Adrenal gland (tissue), 12 donors: ENCODE measurements around the gene CNTN5. TPM values are rescaled to one million over a fixed set of nuclear protein-coding genes. Genes with fewer than 3 reads are reported as not detected.

ENCODE experiments used
- DNase-seq, 7 donors: peaks; one replicate each; pipeline ENCODE4 v3.0.0-alpha.2; 2019 to 2020
- H3K27ac ChIP-seq, 5 donors: fragments of 200-600 bp; sonication (generic) in 4 of 5; 1 replicate in 3 of 5; 2 replicates in 2 of 5; pipeline versions ENCODE4 v1.5.1 to v1.8.0; 2016 to 2020; ENCODE audit warnings: mild to moderate bottlenecking in 1 of 5
- H3K27me3 ChIP-seq: fragments of 200-600 bp; 2 replicates; pipeline ENCODE4 v1.8.0; 2021
- H3K36me3 ChIP-seq, 2 donors: fragments of 200-600 bp; replicated peaks in 1 of 2; 1 replicate in 1 of 2; 2 replicates in 1 of 2; pipeline versions ENCODE4 v1.5.1 to v1.8.0; 2018 to 2022
- H3K4me1 ChIP-seq, 2 donors: fragments of 200-600 bp; replicated peaks in 1 of 2; 1 replicate in 1 of 2; 2 replicates in 1 of 2; pipeline versions ENCODE4 v1.5.1 to v1.8.0; 2018 to 2021
- H3K4me3 ChIP-seq, 4 donors: fragments of 200-600 bp; sonication (generic) in 3 of 4; one replicate each; pipeline ENCODE4 v1.5.1; 2016 to 2018
- H3K9me3 ChIP-seq, 3 donors: fragments of 200-600 bp; sonication (generic) in 1 of 3; replicated peaks in 1 of 3; 1 replicate in 2 of 3; 2 replicates in 1 of 3; pipeline versions ENCODE4 v1.5.1 to v1.8.0; 2016 to 2021
- POLR2A ChIP-seq, 2 donors: fragments of 450-650 bp; IDR thresholded peaks; one replicate each; pipeline ENCODE4 v1.6.1; 2017; ENCODE audit warnings: antibody characterized with exemption in 2 of 2, mild to moderate bottlenecking in 2 of 2, moderate library complexity in 1 of 2
- WGBS, 4 donors: extraction: QIAGEN DNeasy Blood & Tissue Kit in 2 of 4; methylation state at CpG; one replicate each; pipeline versions ENCODE4 v1.1.5 to v1.1.7; 2013 to 2017; 5-methylcytosine and 5-hydroxymethylcytosine counted together
- intact Hi-C, 2 donors: fragments of 100-400 bp; cut with DNase I; formaldehyde crosslinking; loops; one replicate each; pipeline versions ENCODE4 v1.14.1 to v1.15.0; 2022 to 2023
- polyA plus RNA-seq, 3 donors: library from polyadenylated mRNA; stranded (reverse); fragments of 200-250 nt in 2 of 3; fragments of 350-450 nt in 1 of 3; fragmentation: Illumina TruSeq in 1 of 3; extraction: RNeasy Lipid Tissue Mini Kit (QIAGEN cat#74804) in 1 of 3; gene quantifications; one replicate each; pipeline ENCODE4 v1.2.3, GENCODE V29; 2013 to 2014
- total RNA-seq, 9 donors: library from RNA; depleted of rRNA in 4 of 9; stranded (reverse); fragments of >200 nt in 4 of 9; fragments of 120-200 nt in 1 of 9; fragmentation: NEBNext Ultra II Directional in 1 of 9; extraction: Animal tissue kit (Norgen Biotek cat#: 25700) in 1 of 9; gene quantifications; one replicate each; pipeline versions ENCODE4 v1.1.0 to v1.2.4, GENCODE V29; 2013 to 2023
- TF ChIP-seq, protein P1 (sequence below), 6 experiments: fragments of 450-650 bp in 4 of 6; fragments of 200-600 bp in 2 of 6; sonication (generic) in 1 of 6; IDR thresholded peaks; 1 replicate in 5 of 6; 2 replicates in 1 of 6; pipeline versions ENCODE4 v1.5.1 to v1.8.0; 2016 to 2021; ENCODE audit warnings: antibody characterized with exemption in 6 of 6, mild to moderate bottlenecking in 2 of 6, moderate library complexity in 1 of 6
- donor health status: healthy with polysubstance abuse.
- donor health status: Bipolar disorder and iron deficiency.
- donor health status: DM: yes; HTN: yes; CAD: no.
- donor health status: DM: no; HTN: no; CAD: no.
- donor health status: DM: no; HTN: no; CAD: no.
- donor health status: DM: yes; HTN: yes; CAD: no.

Gene CNTN5
- total and polyA plus RNA-seq, 12 donors = 0.07 to 107 (median 0.30) TPM; not detected in 8

DNA sequence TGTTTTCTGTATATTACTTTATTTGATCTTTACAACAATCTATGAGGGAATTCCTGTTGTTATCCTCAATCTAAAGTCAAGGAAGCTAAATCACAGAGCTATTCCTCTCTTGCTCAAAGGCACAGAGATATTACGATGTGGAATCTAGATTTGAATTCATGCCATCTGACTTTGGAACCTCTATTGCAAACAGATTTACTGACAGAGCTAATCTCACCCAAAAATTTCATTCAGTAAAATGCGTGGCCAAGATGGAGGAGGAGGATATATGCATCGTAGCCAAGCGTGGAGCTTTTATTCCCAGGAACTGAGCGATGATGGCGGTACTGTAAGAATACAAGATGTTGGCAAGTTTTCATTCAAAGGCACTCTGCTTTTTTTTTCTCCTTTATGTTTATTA lies 791.8 kb downstream of the CNTN5 start:
- H3K27me3 ChIP-seq = no peaks in the 10 kb centered on the region
- intact Hi-C loops = no loop called here
- H3K36me3 ChIP-seq = no peaks in the 10 kb centered on the region
- no peaks in the 10 kb centered on the region for H3K4me1 ChIP-seq
- DNase-seq = no peak
- TF ChIP-seq, protein P1, sequence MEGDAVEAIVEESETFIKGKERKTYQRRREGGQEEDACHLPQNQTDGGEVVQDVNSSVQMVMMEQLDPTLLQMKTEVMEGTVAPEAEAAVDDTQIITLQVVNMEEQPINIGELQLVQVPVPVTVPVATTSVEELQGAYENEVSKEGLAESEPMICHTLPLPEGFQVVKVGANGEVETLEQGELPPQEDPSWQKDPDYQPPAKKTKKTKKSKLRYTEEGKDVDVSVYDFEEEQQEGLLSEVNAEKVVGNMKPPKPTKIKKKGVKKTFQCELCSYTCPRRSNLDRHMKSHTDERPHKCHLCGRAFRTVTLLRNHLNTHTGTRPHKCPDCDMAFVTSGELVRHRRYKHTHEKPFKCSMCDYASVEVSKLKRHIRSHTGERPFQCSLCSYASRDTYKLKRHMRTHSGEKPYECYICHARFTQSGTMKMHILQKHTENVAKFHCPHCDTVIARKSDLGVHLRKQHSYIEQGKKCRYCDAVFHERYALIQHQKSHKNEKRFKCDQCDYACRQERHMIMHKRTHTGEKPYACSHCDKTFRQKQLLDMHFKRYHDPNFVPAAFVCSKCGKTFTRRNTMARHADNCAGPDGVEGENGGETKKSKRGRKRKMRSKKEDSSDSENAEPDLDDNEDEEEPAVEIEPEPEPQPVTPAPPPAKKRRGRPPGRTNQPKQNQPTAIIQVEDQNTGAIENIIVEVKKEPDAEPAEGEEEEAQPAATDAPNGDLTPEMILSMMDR (IDR thresholded peaks at IDR 0.05) = no peak
- no peak for TF ChIP-seq POLR2A (IDR thresholded peaks at IDR 0.05)
- 88 to 94% (median 92%) methylated on average over 6 of the region's 6 CpGs for WGBS, 4 donors
- H3K27ac ChIP-seq = no peak overlapping the region
- H3K4me3 ChIP-seq = no peak overlapping the region
- no peaks in the 10 kb centered on the region for H3K9me3 ChIP-seq

DNA sequence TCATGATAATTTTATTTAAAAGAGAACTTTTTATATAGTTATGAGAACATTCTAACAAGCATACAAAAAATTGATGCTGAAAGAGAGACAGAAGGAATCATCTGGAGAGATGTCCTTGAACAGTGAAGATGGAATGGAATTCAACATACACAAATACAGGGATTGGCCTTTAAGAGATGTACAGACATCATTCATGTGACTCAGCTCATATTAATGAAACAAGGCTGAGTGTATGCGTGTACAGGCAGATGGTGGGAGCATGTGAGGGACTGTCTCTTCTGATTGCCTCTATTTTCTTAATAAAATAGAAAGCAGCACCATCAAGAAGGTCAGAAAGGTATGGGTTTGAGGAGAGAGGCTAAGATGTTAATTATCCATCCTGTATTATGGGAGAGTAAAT lies 793.3 kb downstream of the CNTN5 start:
- H3K9me3 ChIP-seq = no peaks in the 10 kb centered on the region
- no peak overlapping the region for H3K27ac ChIP-seq
- no peak for DNase-seq
- H3K4me1 ChIP-seq = no peaks in the 10 kb centered on the region
- intact Hi-C loops = no loop called here
- no peak for TF ChIP-seq POLR2A (IDR thresholded peaks at IDR 0.05)
- TF ChIP-seq, protein P1 (IDR thresholded peaks at IDR 0.05) = no peak
- no peaks in the 10 kb centered on the region for H3K27me3 ChIP-seq
- 65 to 76% (median 67%) methylated on average over 1 of the region's 1 CpG for WGBS, 4 donors
- no peaks in the 10 kb centered on the region for H3K36me3 ChIP-seq
- H3K4me3 ChIP-seq = no peak overlapping the region

DNA sequence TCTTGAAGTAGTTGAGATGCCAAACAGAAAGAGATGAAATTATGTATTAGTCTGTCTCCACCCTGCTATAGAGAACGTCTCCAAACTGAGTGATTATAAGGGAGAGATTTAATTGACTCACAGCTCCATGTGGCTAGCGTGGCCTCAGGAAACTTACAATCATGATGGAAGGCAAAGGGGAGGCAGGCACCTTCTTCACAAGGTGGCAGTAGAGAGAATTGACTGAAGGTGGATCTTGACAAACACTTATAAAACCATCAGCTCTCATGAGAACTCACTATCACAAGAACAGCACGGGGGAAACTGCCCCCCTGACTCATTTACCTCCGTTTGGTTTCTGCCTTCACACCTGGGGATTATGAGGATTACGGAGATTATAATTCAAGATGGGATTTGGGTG lies 794.0 kb downstream of the CNTN5 start:
- H3K27ac ChIP-seq = no peak overlapping the region
- no peaks in the 10 kb centered on the region for H3K36me3 ChIP-seq
- intact Hi-C loops = no loop called here
- 67 to 78% (median 72%) methylated on average over 5 of the region's 5 CpGs for whole genome bisulfite sequencing, 4 donors
- H3K4me3 ChIP-seq = no peak overlapping the region
- H3K9me3 ChIP-seq = no peaks in the 10 kb centered on the region
- H3K27me3 ChIP-seq = no peaks in the 10 kb centered on the region
- no peak for TF ChIP-seq POLR2A (IDR thresholded peaks at IDR 0.05)
- TF ChIP-seq, protein P1 (IDR thresholded peaks at IDR 0.05) = no peak
- no peaks in the 10 kb centered on the region for H3K4me1 ChIP-seq
- DNase-seq = no peak

DNA sequence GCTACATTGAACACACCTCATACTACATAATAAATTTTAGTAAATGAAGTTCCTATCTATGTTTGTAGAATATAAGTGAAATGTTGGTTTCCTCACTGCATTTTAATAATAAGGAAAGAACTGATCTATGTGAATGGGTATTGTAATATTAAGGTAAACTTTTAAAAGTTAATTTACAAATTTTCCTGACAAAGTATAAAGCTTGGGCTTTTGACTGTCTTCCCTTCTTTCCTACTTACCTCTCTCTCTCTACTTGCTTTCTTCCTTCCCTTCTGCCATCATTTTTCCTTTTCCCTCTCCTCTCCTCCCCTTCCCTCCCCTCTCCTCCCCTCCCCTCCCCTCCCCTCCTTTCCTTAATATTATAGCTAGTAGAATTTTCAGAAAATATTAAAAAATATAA lies 798.2 kb downstream of the CNTN5 start:
- Histone ChIP-seq H3K27me3 (no peaks in the 10 kb centered on the region), H3K4me1 (no peaks in the 10 kb centered on the region), H3K36me3 (no peaks in the 10 kb centered on the region), H3K27ac (no peak overlapping the region), H3K9me3 (peaks cover 0 to 6% (median 0%) of the 10 kb centered on the region in 3 donors), H3K4me3 (no peak overlapping the region)
- no peak for DNase-seq
- intact Hi-C loops = no loop called here
- TF ChIP-seq, protein P1 (IDR thresholded peaks at IDR 0.05) = no peak
- TF ChIP-seq POLR2A (IDR thresholded peaks at IDR 0.05) = no peak
